ENCODE data around the gene BNIP3.
A peak's percentile ranks its signal among the peaks of the same experiment; 100 is the strongest.
"Not testable (repeated sequence)": the region's sequence is repeated elsewhere in the genome, so short reads cannot be mapped to it uniquely, and the experiment has no call there.

The BNIP3 gene

GRCh38 chr10:131977323-131978096, 4.2 kb downstream of the BNIP3 start:
- no peak for DNase-seq

- no peak for DNase-seq
Observed at GRCh38 chr10:131975796-131976195, 5.9 kb downstream of the BNIP3 start.

DNA sequence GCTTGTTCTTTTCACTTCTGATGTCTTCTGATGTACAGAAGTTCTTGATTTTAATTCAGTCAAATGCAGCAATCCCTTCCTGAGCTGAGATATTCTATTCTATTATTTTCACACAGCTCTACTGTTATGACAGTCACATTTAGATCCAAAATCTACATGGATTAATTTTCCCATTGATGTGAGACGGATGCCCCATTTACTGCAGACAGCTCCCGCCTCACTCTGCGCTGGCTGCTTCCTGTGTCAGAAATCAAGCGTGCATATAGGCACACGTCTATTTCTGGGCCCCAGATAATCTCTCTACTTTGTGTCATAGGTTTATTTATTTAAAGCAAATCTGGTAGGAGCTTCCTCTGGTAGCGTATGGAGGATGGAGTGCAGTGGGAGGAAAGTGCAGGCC, 6.7 kb downstream of the BNIP3 start:
- no peak for DNase-seq

DNA sequence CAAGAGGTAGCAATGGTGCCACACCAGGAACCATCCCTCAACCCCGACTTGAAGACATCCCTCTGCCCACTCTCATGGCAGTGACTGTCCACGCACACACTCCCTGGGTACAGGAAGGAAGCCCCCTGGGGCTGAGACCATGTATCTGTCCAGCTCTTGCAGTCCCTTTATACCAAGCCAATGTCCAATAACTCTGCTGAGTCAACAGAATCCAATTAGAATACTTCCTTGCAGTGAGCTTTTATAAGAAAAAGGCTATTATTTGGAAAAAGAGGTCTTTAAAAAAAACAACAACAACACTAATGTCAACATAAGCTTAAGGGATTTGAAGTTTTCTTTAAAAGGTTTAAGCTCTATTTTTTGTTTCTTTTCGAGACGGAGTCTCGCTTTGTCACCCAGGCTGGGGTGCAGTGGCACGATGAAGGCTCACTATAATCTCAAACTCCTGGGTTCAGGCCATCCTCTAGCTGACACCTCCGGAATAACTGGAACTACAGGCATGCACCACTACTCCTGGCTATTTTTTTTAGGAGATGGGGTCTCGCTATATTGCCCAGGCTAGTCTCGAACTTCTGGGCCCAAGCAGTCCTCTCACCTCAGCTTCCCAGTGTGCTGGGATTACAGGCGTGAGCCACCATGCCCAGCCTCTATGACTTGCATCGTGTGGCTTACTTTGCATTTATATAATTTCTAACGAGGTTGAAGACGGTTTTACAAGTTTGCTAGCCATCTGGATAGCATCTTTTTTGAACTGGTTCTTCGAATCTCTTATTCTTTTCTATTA, 7.5 kb downstream of the BNIP3 start:
- DNase-seq = no peak

- no peak for DNase-seq
Observed at GRCh38 chr10:131973160-131973951, 8.4 kb downstream of the BNIP3 start.

DNA sequence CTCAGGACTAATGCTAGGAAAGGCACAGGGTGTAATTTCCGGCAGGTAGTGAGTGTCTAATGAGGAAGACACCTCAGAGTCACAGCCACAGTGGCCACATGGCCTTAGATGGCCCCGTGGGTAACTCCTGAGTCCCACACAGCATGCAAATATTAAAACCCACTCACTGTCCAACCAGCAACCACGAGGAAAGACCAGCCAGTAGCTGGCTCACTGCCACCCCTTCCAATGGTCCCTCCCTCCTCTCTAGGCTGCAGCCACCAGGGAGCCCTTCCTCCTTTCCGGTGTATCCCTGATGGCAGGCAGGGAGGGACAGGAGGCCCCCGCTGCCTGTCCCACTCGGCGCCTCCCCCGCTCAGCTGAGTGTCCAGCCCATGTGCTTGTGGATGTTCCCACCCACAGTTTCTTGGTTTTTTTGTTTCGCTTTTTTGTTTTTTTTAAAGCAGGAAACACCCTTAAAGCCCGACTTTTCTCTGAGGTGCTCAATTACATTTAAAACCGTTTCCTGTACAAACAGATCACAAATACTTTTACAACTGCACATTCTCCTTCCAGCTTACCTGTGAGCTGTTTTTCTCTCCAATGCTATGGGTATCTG, 9.2 kb downstream of the BNIP3 start:
- no peak for DNase-seq

GRCh38 chr10:131971591-131971990, 10.1 kb downstream of the BNIP3 start:
- DNase-seq = no peak

DNA sequence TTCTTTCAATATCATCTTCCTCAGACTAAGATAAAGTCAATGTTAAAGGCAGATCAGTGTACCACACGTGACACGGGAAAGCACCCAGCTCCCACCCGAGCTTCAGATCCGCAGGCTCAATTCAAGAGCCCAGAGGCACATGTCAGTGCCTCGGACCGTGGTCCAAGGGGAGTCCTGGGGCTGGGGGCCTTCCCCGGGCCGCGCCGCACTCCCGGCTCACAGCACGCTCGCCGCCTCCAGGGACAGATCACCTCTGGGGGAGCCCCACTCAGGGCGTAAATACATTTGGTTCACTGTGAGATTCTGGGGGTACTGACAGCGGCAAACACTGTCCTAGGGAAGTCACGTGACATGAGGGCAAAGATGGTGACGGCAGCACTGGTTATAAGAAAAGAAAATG, 10.8 kb downstream of the BNIP3 start:
- no peak for DNase-seq

DNA sequence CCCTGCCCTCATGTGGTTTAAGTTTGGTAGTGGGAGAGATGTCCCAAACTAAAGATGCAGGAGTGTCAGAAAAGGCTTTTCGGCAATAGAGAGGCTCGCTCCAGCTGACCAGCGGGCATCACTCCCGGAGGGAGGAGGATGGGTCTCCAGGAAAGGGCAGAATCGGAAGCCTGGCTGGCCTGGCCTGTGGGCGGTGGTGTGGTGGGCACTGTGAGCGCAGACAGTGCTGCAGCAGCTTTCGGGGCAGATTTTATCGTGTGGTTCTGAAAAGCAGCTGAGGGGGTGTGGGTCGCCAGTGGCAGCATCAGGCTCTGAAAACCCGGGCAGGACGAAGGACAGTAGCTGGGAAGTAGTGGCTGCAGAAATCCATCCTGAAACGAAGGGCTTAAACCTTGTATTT, 12.8 kb downstream of the BNIP3 start:
- no peak for DNase-seq

- no peak for DNase-seq
Observed at GRCh38 chr10:131964298-131964697, 17.4 kb downstream of the BNIP3 start.

GRCh38 chr10:131963811-131964210, 17.9 kb downstream of the BNIP3 start:
- DNase-seq = no peak

GRCh38 chr10:131963350-131963749, 18.4 kb downstream of the BNIP3 start:
- no peak for DNase-seq

DNA sequence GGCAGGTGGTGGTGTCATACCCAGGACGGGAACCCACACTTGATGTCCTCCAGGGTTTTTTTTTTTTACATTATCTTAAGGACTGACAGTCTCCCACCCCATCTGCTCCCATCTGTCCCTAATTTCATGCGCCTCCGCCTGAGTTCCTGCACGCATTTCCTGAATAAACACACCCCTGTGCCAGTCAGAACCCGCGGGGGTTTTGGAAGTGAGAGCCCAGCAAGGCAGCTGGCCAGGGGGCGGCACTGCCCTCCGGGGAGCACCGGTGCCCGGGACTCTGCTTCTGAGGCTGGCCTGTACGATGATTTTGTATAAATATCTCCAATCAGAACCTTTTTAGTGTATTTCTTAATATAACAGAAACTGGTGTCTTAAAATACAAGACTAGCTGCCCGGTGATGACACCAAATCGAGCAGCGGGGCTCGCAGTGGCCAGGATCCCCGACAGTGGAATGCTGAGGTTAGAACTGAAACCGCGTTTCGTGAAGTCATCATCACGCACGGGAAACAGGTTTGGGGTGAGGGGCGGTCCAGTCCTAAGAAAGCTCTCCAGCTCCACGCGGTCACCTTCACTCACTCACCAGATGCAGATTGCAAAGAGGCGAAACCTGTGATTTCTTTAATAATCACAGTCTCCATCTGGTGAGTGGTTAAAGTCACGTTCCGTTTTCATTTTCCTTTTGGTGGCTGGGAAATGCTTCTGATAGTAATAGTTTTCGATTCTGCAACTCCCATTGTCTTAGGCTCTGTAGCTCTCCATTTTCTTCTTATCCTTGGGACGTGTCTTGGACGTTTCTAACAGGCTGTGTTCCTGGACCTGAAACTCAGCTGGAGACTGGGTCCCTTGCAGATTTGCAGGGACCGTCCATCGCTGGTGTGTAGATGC, 19.7 kb downstream of the BNIP3 start:
- peak; percentile 53 for DNase-seq

DNA sequence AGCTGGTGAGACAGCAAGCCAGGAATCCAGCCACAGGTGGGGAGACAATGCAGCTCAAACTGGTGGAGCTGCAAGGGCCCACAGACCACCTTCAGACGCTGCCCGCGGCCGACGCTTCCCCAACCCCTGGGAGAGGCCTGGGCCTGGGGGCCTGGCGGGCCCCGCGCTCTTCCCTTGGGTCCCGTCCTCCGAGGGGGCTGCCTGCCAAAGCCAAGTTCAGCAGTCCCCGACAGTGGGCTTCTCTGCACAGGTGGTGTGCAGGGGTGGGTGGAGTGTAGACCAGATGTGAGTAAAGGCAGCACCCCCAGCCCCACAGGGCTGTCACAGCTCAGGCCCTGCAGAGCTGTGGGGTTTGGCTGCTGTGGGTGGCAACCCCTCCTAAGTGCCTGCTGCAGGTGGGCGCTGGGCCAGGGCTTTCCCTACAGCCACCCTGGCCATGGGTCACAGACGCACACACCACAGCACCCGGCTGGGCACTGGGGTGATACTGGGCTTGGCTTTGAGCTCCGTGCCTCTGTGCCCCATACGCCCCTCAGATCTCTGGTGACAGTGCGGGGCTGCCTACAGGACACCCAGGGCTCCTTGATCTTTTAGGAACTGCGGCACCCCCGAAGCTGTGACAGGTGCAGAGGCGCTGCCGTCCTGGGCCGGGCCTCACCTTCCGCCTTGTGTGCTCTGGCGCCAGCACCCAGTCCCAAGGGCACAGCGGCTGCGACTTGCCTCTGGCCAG, 20.5 kb downstream of the BNIP3 start:
- DNase-seq = no peak

- no peak for DNase-seq
Observed at GRCh38 chr10:131960631-131961046, 21.1 kb downstream of the BNIP3 start.

GRCh38 chr10:131959841-131960240, 21.9 kb downstream of the BNIP3 start:
- DNase-seq = no peak

GRCh38 chr10:131955591-131956340, 26.0 kb downstream of the BNIP3 start:
- no peak for DNase-seq

GRCh38 chr10:131954356-131954965, 27.3 kb downstream of the BNIP3 start:
- no peak for DNase-seq

- not testable (repeated sequence) for DNase-seq
Observed at GRCh38 chr10:131949908-131950307, 31.8 kb downstream of the BNIP3 start.

Measured in midbrain (tissue), 1 donor.